Retinal pigment epithelial cell (primary cell): ENCODE measurements around the gene LTN1.

Experiments
- DNase-seq: peaks from one replicate; pipeline ENCODE4 v3.0.0-alpha.2; 2010; ENCODE audit warnings: low read depth
- H3K4me3 ChIP-seq: 2 replicates; pipeline ENCODE4 v1.5.1; 2011; ENCODE audit warnings: mild to moderate bottlenecking, low read length, control low read depth, moderate library complexity
- TF ChIP-seq, protein P1 (sequence below): conservative IDR thresholded peaks from 2 replicates; pipeline ENCODE4 v1.5.1; 2011; ENCODE audit warnings: low read depth, low read length, control low read depth, inconsistent platforms

LTN1 gene

DNA sequence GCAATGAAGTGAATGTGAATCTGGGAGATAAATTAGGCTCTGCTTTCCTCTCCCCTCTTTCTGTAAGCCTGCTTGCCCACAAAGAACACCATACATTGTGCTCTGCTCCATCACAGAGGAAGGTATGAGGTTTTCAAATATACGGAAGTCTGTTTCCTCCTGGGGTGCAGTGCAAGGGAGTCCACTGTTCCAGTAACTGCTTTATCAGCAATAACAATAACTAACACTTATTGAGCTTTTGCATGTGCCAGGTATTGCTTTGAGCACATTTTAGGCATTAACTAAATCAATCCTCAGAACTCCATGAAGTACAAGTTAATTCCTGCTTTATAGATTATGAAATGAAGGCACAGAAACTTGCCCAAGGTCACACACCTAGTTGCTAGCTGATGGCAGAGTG is 10.0 kb downstream of the LTN1 start:
- TF ChIP-seq, protein P1, sequence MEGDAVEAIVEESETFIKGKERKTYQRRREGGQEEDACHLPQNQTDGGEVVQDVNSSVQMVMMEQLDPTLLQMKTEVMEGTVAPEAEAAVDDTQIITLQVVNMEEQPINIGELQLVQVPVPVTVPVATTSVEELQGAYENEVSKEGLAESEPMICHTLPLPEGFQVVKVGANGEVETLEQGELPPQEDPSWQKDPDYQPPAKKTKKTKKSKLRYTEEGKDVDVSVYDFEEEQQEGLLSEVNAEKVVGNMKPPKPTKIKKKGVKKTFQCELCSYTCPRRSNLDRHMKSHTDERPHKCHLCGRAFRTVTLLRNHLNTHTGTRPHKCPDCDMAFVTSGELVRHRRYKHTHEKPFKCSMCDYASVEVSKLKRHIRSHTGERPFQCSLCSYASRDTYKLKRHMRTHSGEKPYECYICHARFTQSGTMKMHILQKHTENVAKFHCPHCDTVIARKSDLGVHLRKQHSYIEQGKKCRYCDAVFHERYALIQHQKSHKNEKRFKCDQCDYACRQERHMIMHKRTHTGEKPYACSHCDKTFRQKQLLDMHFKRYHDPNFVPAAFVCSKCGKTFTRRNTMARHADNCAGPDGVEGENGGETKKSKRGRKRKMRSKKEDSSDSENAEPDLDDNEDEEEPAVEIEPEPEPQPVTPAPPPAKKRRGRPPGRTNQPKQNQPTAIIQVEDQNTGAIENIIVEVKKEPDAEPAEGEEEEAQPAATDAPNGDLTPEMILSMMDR = no peak
- DNase-seq = no peak

GRCh38 chr21:28979092-28979491 is 13.6 kb downstream of the LTN1 start:
- no peak for DNase-seq
- TF ChIP-seq, protein P1 = no peak
- no peak overlapping the region for H3K4me3 ChIP-seq

More for the DNA sequence above, 10.0 kb downstream of the LTN1 start:
- H3K4me3 ChIP-seq = no peak overlapping the region

DNA sequence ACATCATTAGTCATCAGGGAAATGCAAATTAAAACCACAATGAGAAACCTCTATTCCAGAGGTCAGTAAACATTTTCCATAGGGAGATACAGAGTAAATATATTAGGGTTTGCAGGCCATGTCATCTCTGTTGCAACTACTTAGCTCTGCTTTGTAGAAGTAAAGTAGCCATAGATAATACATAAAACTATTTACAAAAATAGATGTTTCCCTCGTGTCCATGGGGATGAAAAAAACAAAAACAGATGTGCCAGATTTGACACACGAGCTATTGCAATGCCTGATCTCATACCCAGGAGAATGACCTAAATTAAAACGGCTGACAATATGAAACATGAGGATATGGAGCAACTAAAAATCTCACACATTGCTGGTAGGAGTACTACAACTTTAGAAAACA is 17.3 kb downstream of the LTN1 start:
- DNase-seq = no peak
- TF ChIP-seq, protein P1 = no peak
- no peak overlapping the region for H3K4me3 ChIP-seq

GRCh38 chr21:28974531-28975227 is 18.0 kb downstream of the LTN1 start:
- TF ChIP-seq, protein P1 = no peak
- H3K4me3 ChIP-seq = no peak overlapping the region
- no peak for DNase-seq

DNA sequence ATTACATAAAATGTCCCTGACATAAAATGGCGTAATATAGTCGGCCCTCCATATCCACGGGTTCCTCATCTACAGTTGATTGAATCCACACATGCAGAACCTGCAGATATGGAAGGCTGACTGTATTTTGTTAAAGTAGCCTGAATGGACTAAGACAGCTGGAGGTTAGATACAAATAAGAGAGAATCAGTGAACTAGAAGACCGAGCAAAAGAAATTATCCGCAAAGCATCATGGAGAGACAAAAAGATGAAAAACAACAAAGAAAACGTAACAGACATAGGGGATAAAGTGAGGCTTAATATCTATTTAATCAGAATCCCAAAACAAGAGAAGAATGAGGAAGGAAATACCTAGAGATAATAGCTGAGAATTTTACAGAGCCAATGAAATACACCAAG is 20.3 kb downstream of the LTN1 start:
- DNase-seq = no peak
- TF ChIP-seq, protein P1 = no peak
- H3K4me3 ChIP-seq = no peak overlapping the region

GRCh38 chr21:28971171-28971570 is 21.5 kb downstream of the LTN1 start:
- TF ChIP-seq, protein P1 = no peak
- H3K4me3 ChIP-seq = no peak overlapping the region
- no peak for DNase-seq

GRCh38 chr21:28963831-28964230 is 28.8 kb downstream of the LTN1 start:
- DNase-seq = no peak
- H3K4me3 ChIP-seq = no peak overlapping the region
- TF ChIP-seq, protein P1 = no peak
